Testis (tissue), 3 donors: ENCODE data around the gene HNRNPH2. TPM values are rescaled to one million over a fixed set of nuclear protein-coding genes. Genes with fewer than 3 reads are reported as not detected.

ENCODE experiments used
- DNase-seq: peaks from one replicate; pipeline ENCODE4 v3.0.0-alpha.2; 2019
- H3K27ac ChIP-seq, 2 donors: fragments of 200-600 bp; sonication (generic); one replicate each; pipeline ENCODE4 v1.5.1; 2019
- H3K27me3 ChIP-seq: fragments of 200-600 bp; sonication (generic); one replicate; pipeline ENCODE4 v1.5.1; 2019
- H3K36me3 ChIP-seq: fragments of 200-600 bp; sonication (generic); one replicate; pipeline ENCODE4 v1.5.1; 2017; ENCODE audit warnings: low read depth; ENCODE audit errors: missing control alignments
- H3K4me1 ChIP-seq: fragments of 200-600 bp; sonication (generic); one replicate; pipeline ENCODE4 v1.5.1; 2019
- H3K4me3 ChIP-seq, 2 donors: fragments of 200-600 bp; sonication (generic); one replicate each; pipeline ENCODE4 v1.5.1; 2017 to 2019
- H3K9me3 ChIP-seq: fragments of 200-600 bp; sonication (generic); one replicate; pipeline ENCODE4 v1.5.1; 2017
- CTCF ChIP-seq, 3 experiments: fragments of 450-650 bp in 2 of 3; fragments of 200-600 bp in 1 of 3; sonication (generic) in 1 of 3; IDR thresholded peaks; one replicate each; pipeline ENCODE4 v1.5.1; 2016 to 2019; ENCODE audit warnings: antibody characterized with exemption in 3 of 3, mild to moderate bottlenecking in 2 of 3, moderate library complexity in 1 of 3
- POLR2A ChIP-seq: fragments of 450-650 bp; IDR thresholded peaks from one replicate; pipeline ENCODE4 v1.6.1; 2017; ENCODE audit warnings: antibody characterized with exemption, mild to moderate bottlenecking, moderate library complexity
- WGBS, 2 donors: methylation state at CpG; one replicate each; pipeline ENCODE4 v1.1.5; 2018; 5-methylcytosine and 5-hydroxymethylcytosine counted together
- intact Hi-C: fragments of 100-400 bp; cut with DNase I; formaldehyde crosslinking; loops from one replicate; pipeline ENCODE4 v1.15.1; 2023; ENCODE audit warnings: low total_unique reads
- polyA plus RNA-seq: library from polyadenylated mRNA; stranded (reverse); fragments of 350-450 nt; fragmentation: Illumina TruSeq; extraction: RNeasy Lipid Tissue Mini Kit (QIAGEN cat#74804); gene quantifications from one replicate; pipeline ENCODE4 v1.2.3, GENCODE V29; 2014; ENCODE audit warnings: low read depth, low replicate concordance; ENCODE audit not compliant: insufficient read depth
- total RNA-seq, 2 donors: library from RNA; depleted of rRNA; stranded (reverse); fragments of >200 nt; gene quantifications; one replicate each; pipeline ENCODE4 v1.2.3, GENCODE V29; 2016

HNRNPH2 gene
- total and polyA plus RNA-seq, 3 donors from 2014 or later = 31.1 to 46.3 (median 39.5) TPM

- no peak for TF ChIP-seq CTCF (IDR thresholded peaks at IDR 0.05)
Observed at GRCh38 chrX:101386542-101386885, 21.5 kb upstream of the HNRNPH2 start.

GRCh38 chrX:101388604-101389003 lies 19.4 kb upstream of the HNRNPH2 start:
- Histone ChIP-seq H3K4me3 (no peak overlapping the region), H3K9me3 (no peaks in the 10 kb centered on the region), H3K4me1 (no peaks in the 10 kb centered on the region), H3K27ac (no peak overlapping the region), H3K36me3 (no peaks in the 10 kb centered on the region), H3K27me3 (no peaks in the 10 kb centered on the region)
- WGBS, 2 donors = 91 to 94% methylated on average over 2 to 3 of the region's 3 CpGs
- TF ChIP-seq POLR2A (no peak), CTCF (IDR thresholded peaks at IDR 0.05) (no peak)
- DNase-seq = no peak
- intact Hi-C loops = no loop called here

More at GRCh38 chrX:101386542-101386885, 21.5 kb upstream of the HNRNPH2 start:
- no peaks in the 10 kb centered on the region for H3K36me3 ChIP-seq
- H3K9me3 ChIP-seq = no peaks in the 10 kb centered on the region
- H3K27me3 ChIP-seq = no peaks in the 10 kb centered on the region
- 79 to 82% methylated on average over 5 to 6 of the region's 6 CpGs for whole genome bisulfite sequencing, 2 donors
- H3K4me3 ChIP-seq = no peak overlapping the region
- intact Hi-C loops = no loop called here
- no peaks in the 10 kb centered on the region for H3K4me1 ChIP-seq
- no peak overlapping the region for H3K27ac ChIP-seq
- no peak for DNase-seq

GRCh38 chrX:101390664-101391525 lies 17.1 kb upstream of the HNRNPH2 start, which contains the start of gene RPL36A:
RPL36A (plus strand) TSS chrX:101391011; CDS start chrX:101391044, 33 bp downstream.
- peak; percentile 91 for DNase-seq
- Histone ChIP-seq H3K9me3 (no peaks in the 10 kb centered on the region), H3K4me3 (peak within 1 kb of the TSS; percentile 58 to 68), H3K4me1 (no peaks in the 10 kb centered on the region), H3K27me3 (no peaks in the 10 kb centered on the region), H3K27ac (peak within 1 kb of the TSS; percentile 31 to 45), H3K36me3 (no peaks in the 10 kb centered on the region)
- WGBS, 2 donors = 0 to 2% methylated on average over 25 to 44 of the region's 47 CpGs
- intact Hi-C loops = no loop called here
- TF ChIP-seq CTCF (IDR thresholded peaks at IDR 0.05) (peak in 2 of 3 experiments; percentile 54 to 65), POLR2A (no peak)

- H3K4me3 ChIP-seq = no peak overlapping the region
- intact Hi-C loops = no loop called here
Observed at GRCh38 chrX:101391831-101392230, 16.2 kb upstream of the HNRNPH2 start.

More at GRCh38 chrX:101391831-101392230, 16.2 kb upstream of the HNRNPH2 start:
- H3K4me1 ChIP-seq = no peaks in the 10 kb centered on the region
- no peaks in the 10 kb centered on the region for H3K27me3 ChIP-seq
- H3K9me3 ChIP-seq = no peaks in the 10 kb centered on the region
- H3K27ac ChIP-seq = no peak overlapping the region
- no peak for TF ChIP-seq CTCF (IDR thresholded peaks at IDR 0.05)
- TF ChIP-seq POLR2A = no peak
- DNase-seq = no peak
- 22 to 31% methylated on average over 6 of the region's 6 CpGs for WGBS, 2 donors
- no peaks in the 10 kb centered on the region for H3K36me3 ChIP-seq
